Thyroid gland (tissue), 4 donors: ENCODE results near the gene MAP2K4. TPM values are rescaled to one million over a fixed set of nuclear protein-coding genes. Genes with fewer than 3 reads are reported as not detected.

Source experiments
- DNase-seq, 2 donors: peaks; one replicate each; pipeline ENCODE4 v3.0.0-alpha.2; 2019
- H3K27ac ChIP-seq, 3 donors: fragments of 200-600 bp; sonication (generic); 1 replicate in 2 of 3; 2 replicates in 1 of 3; pipeline ENCODE4 v1.5.1; 2016 to 2019; ENCODE audit warnings: mild to moderate bottlenecking in 1 of 3, moderate library complexity in 1 of 3
- H3K27me3 ChIP-seq: fragments of 200-600 bp; sonication (generic); one replicate; pipeline ENCODE4 v1.5.1; 2019
- H3K36me3 ChIP-seq, 2 donors: fragments of 200-600 bp; sonication (generic); one replicate each; pipeline ENCODE4 v1.5.1; 2016 to 2019
- H3K4me1 ChIP-seq, 2 donors: fragments of 200-600 bp; sonication (generic); one replicate each; pipeline ENCODE4 v1.5.1; 2017 to 2019
- H3K4me3 ChIP-seq, 3 donors: fragments of 200-600 bp; sonication (generic); replicated peaks in 1 of 3; 1 replicate in 2 of 3; 2 replicates in 1 of 3; pipeline ENCODE4 v1.5.1; 2016; ENCODE audit warnings: mild to moderate bottlenecking in 1 of 3
- H3K9me3 ChIP-seq: fragments of 200-600 bp; sonication (generic); one replicate; pipeline ENCODE4 v1.5.1; 2017
- CTCF ChIP-seq, 6 experiments: fragments of 200-600 bp in 3 of 6; fragments of 450-650 bp in 3 of 6; sonication (generic) in 3 of 6; IDR thresholded peaks; one replicate each; pipeline ENCODE4 v1.5.1; 2016 to 2019; ENCODE audit warnings: antibody characterized with exemption in 6 of 6, mild to moderate bottlenecking in 2 of 6, inconsistent platforms in 1 of 6, moderate library complexity in 1 of 6
- POLR2A ChIP-seq, 2 donors: fragments of 450-650 bp; IDR thresholded peaks; one replicate each; pipeline ENCODE4 v1.6.1; 2017; ENCODE audit warnings: antibody characterized with exemption in 2 of 2, mild to moderate bottlenecking in 2 of 2, moderate library complexity in 1 of 2
- WGBS, 2 donors: methylation state at CpG; one replicate each; pipeline ENCODE4 v1.1.5; 2017; 5-methylcytosine and 5-hydroxymethylcytosine counted together
- intact Hi-C: fragments of 100-400 bp; cut with DNase I; formaldehyde crosslinking; loops from one replicate; pipeline ENCODE4 v1.15.1; 2023
- total RNA-seq, 4 donors: library from RNA; depleted of rRNA; stranded (reverse); fragments of >200 nt; gene quantifications; one replicate each; pipeline ENCODE4 v1.2.3, GENCODE V29; 2016

The MAP2K4 gene
- total RNA-seq, 4 donors from 2014 or later = 41.6 to 53.2 (median 47.8) TPM

- H3K9me3 ChIP-seq = no peaks in the 10 kb centered on the region
- intact Hi-C loops = no loop called here
Observed at GRCh38 chr17:12118617-12119016, 97.9 kb downstream of the MAP2K4 start.

GRCh38 chr17:12122075-12122474 is 101.4 kb downstream of the MAP2K4 start:
- TF ChIP-seq CTCF (IDR thresholded peaks at IDR 0.05) = no peak
- TF ChIP-seq POLR2A (IDR thresholded peaks at IDR 0.05) = no peak
- Histone ChIP-seq H3K4me3 (no peak overlapping the region), H3K27ac (no peak overlapping the region), H3K36me3 (peaks cover 15 to 22% of the 10 kb centered on the region in 2 donors), H3K9me3 (no peaks in the 10 kb centered on the region), H3K4me1 (no peaks in the 10 kb centered on the region), H3K27me3 (no peaks in the 10 kb centered on the region)
- intact Hi-C loops = no loop called here
- WGBS, 2 donors = 89 to 90% methylated on average over 6 of the region's 6 CpGs
- DNase-seq = no peak

More at GRCh38 chr17:12118617-12119016, 97.9 kb downstream of the MAP2K4 start:
- no peak overlapping the region for H3K27ac ChIP-seq
- H3K4me3 ChIP-seq = no peak overlapping the region
- 95 to 98% methylated on average over 3 of the region's 3 CpGs for WGBS, 2 donors
- H3K27me3 ChIP-seq = no peaks in the 10 kb centered on the region
- DNase-seq = no peak
- H3K4me1 ChIP-seq = no peaks in the 10 kb centered on the region
- TF ChIP-seq CTCF (IDR thresholded peaks at IDR 0.05) (no peak), POLR2A (IDR thresholded peaks at IDR 0.05) (no peak)
- peaks cover 4 to 14% of the 10 kb centered on the region in 2 donors for H3K36me3 ChIP-seq

GRCh38 chr17:12127177-12127576 is 106.5 kb downstream of the MAP2K4 start:
- Histone ChIP-seq H3K36me3 (peaks cover 23 to 29% of the 10 kb centered on the region in 2 donors), H3K27me3 (no peaks in the 10 kb centered on the region), H3K4me3 (no peak overlapping the region), H3K27ac (no peak overlapping the region), H3K4me1 (no peaks in the 10 kb centered on the region), H3K9me3 (no peaks in the 10 kb centered on the region)
- intact Hi-C loops = no loop called here
- no peak for DNase-seq
- 94 to 95% methylated on average over 2 of the region's 2 CpGs for WGBS, 2 donors
- no peak for TF ChIP-seq POLR2A (IDR thresholded peaks at IDR 0.05)
- no peak for TF ChIP-seq CTCF (IDR thresholded peaks at IDR 0.05)

GRCh38 chr17:12127667-12128066 is 107.0 kb downstream of the MAP2K4 start:
- DNase-seq = no peak
- Histone ChIP-seq H3K36me3 (peaks cover 23 to 29% of the 10 kb centered on the region in 2 donors), H3K4me3 (no peak overlapping the region), H3K27me3 (no peaks in the 10 kb centered on the region), H3K27ac (no peak overlapping the region), H3K4me1 (no peaks in the 10 kb centered on the region), H3K9me3 (no peaks in the 10 kb centered on the region)
- 47 to 75% methylated on average over 2 of the region's 2 CpGs for WGBS, 2 donors
- intact Hi-C loops = no loop called here
- TF ChIP-seq CTCF (IDR thresholded peaks at IDR 0.05) (no peak), POLR2A (IDR thresholded peaks at IDR 0.05) (no peak)

GRCh38 chr17:12128946-12129345 is 108.3 kb downstream of the MAP2K4 start:
- TF ChIP-seq CTCF (IDR thresholded peaks at IDR 0.05) (no peak), POLR2A (IDR thresholded peaks at IDR 0.05) (no peak)
- intact Hi-C loops = no loop called here
- Histone ChIP-seq H3K36me3 (peaks cover 23 to 29% of the 10 kb centered on the region in 2 donors), H3K9me3 (no peaks in the 10 kb centered on the region), H3K4me3 (no peak overlapping the region), H3K27ac (no peak overlapping the region), H3K27me3 (no peaks in the 10 kb centered on the region), H3K4me1 (no peaks in the 10 kb centered on the region)
- DNase-seq = no peak
- WGBS, 2 donors = 96 to 98% methylated on average over 7 of the region's 7 CpGs
